Prostate gland (tissue), 2 donors: ENCODE data around the gene NUDCD3.

ENCODE experiments used
- POLR2A ChIP-seq: fragments of 450-650 bp; IDR thresholded peaks from one replicate; pipeline ENCODE4 v1.6.1; 2016; ENCODE audit warnings: antibody characterized with exemption, mild to moderate bottlenecking
- TF ChIP-seq, protein P1 (sequence below), 4 experiments: fragments of 200-600 bp in 2 of 4; fragments of 450-650 bp in 2 of 4; sonication (generic) in 2 of 4; IDR thresholded peaks; 1 replicate in 3 of 4; 2 replicates in 1 of 4; pipeline ENCODE4 v1.5.1; 2016 to 2019; ENCODE audit warnings: antibody characterized with exemption in 4 of 4, mild to moderate bottlenecking in 2 of 4, moderate library complexity in 2 of 4

DNA sequence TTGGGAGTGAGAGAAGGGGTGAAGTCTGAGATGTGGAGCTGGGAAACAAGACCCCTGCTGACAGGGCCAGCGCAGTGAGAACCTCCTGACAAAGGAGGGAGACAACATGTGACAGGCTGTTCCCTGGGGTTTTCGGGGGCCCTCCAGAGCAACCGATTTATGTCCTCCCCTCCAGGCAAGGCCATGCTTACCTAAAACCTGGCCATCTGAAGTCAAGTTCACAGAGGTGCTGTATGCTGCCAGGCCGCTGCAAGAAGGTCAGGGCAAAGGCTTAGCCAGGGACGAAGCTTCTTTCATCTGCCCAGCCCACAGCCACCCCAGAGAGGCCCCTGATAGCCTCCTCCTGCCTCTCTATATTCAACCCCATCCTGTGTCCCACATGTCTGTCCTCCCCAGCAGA is 30.1 kb upstream of the NUDCD3 start:
- TF ChIP-seq, protein P1, sequence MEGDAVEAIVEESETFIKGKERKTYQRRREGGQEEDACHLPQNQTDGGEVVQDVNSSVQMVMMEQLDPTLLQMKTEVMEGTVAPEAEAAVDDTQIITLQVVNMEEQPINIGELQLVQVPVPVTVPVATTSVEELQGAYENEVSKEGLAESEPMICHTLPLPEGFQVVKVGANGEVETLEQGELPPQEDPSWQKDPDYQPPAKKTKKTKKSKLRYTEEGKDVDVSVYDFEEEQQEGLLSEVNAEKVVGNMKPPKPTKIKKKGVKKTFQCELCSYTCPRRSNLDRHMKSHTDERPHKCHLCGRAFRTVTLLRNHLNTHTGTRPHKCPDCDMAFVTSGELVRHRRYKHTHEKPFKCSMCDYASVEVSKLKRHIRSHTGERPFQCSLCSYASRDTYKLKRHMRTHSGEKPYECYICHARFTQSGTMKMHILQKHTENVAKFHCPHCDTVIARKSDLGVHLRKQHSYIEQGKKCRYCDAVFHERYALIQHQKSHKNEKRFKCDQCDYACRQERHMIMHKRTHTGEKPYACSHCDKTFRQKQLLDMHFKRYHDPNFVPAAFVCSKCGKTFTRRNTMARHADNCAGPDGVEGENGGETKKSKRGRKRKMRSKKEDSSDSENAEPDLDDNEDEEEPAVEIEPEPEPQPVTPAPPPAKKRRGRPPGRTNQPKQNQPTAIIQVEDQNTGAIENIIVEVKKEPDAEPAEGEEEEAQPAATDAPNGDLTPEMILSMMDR (IDR thresholded peaks at IDR 0.05) = no peak
- no peak for TF ChIP-seq POLR2A
